GM15510 (cell line): Measurements from ENCODE around the gene ACAN.

Experiments used
- POLR2A ChIP-seq: IDR thresholded peaks from 3 replicates; pipeline ENCODE4 v1.6.1; 2011; ENCODE audit warnings: borderline replicate concordance; ENCODE audit not compliant: insufficient read length; ENCODE audit errors: extremely low read depth

Gene ACAN

GRCh38 chr15:88876573-88876972 is 73.3 kb downstream of the ACAN start:
- no peak for TF ChIP-seq POLR2A

GRCh38 chr15:88877415-88877814 is 74.2 kb downstream of the ACAN start:
- TF ChIP-seq POLR2A, result no peak

- no peak for TF ChIP-seq POLR2A
Measured at GRCh38 chr15:88877906-88878305, 74.7 kb downstream of the ACAN start.

- TF ChIP-seq POLR2A, result no peak
Measured at GRCh38 chr15:88878720-88879184, 75.5 kb downstream of the ACAN start.

- no peak for TF ChIP-seq POLR2A
Measured at GRCh38 chr15:88880944-88881740, 77.9 kb downstream of the ACAN start.

- no peak for TF ChIP-seq POLR2A
Measured at GRCh38 chr15:88881775-88882174, 78.5 kb downstream of the ACAN start.

- no peak for TF ChIP-seq POLR2A
Measured at GRCh38 chr15:88882785-88883184, 79.5 kb downstream of the ACAN start.

- TF ChIP-seq POLR2A, result no peak
Measured at GRCh38 chr15:88887068-88887580, 83.9 kb downstream of the ACAN start.

GRCh38 chr15:88888719-88889118 is 85.5 kb downstream of the ACAN start:
- no peak for TF ChIP-seq POLR2A

GRCh38 chr15:88890495-88890894 is 87.3 kb downstream of the ACAN start:
- no peak for TF ChIP-seq POLR2A

GRCh38 chr15:88891540-88892254 is 88.5 kb downstream of the ACAN start:
- no peak for TF ChIP-seq POLR2A

GRCh38 chr15:88894348-88894818 is 91.1 kb downstream of the ACAN start:
- TF ChIP-seq POLR2A, result no peak

- TF ChIP-seq POLR2A, result no peak
Measured at GRCh38 chr15:88894819-88895767, 91.9 kb downstream of the ACAN start, which contains the start of gene HAPLN3. TSS of gene HAPLN3 (minus strand) at chr15:88895544. CDS start at chr15:88887298, 8,246 bp downstream.

- no peak for TF ChIP-seq POLR2A
Measured at GRCh38 chr15:88896333-88897033, 93.2 kb downstream of the ACAN start.
